ENCODE results near the gene DEF6. TPM values are rescaled to one million over a fixed set of nuclear protein-coding genes. Genes with fewer than 3 reads are reported as not detected.

The DEF6 gene
- total and polyA plus RNA-seq, 2 donors from 2014 or later: 2.7 to 16.3 TPM

- H3K27me3 ChIP-seq (ENCODE audit: control insufficient read depth, insufficient read depth, low read length): no peaks in the 10 kb centered on the region
- no peak overlapping the region for H3K27ac ChIP-seq (ENCODE audit: low read depth in 2 of 2, low read length in 2 of 2)
- no peak for FAIRE-seq
- H3K36me3 ChIP-seq (ENCODE audit: control insufficient read depth in 2 of 3, insufficient read depth in 3 of 3, low read length in 3 of 3): peaks cover 0 to under 1% (median 0%) of the 10 kb centered on the region in 3 donors
- intact Hi-C loops (cut with DNase I): no loop called here
- H3K4me3 ChIP-seq (ENCODE audit: low read length in 3 of 3): no peak overlapping the region
- peak in 3 of 5 donors; percentile 21 to 87 (median 36) for DNase-seq
- H3K9me3 ChIP-seq (ENCODE audit: control insufficient read depth in 2 of 3, insufficient read depth in 1 of 3, low read length in 3 of 3): no peaks in the 10 kb centered on the region
- H3K4me1 ChIP-seq (ENCODE audit: control insufficient read depth in 2 of 3, insufficient read depth in 2 of 3, low read depth in 1 of 3, low read length in 3 of 3): peaks cover 0 to 27% (median 16%) of the 10 kb centered on the region in 3 donors
- TF ChIP-seq CTCF (IDR thresholded peaks at IDR 0.05; ENCODE audit: borderline replicate concordance, extremely low read depth, insufficient read depth): no peak
- H3K9ac ChIP-seq (ENCODE audit: low read length in 3 of 3): no peak overlapping the region
Measured at GRCh38 chr6:35359744-35360348, 62.2 kb downstream of the DEF6 start.

GRCh38 chr6:35360349-35361138, 62.9 kb downstream of the DEF6 start:
- H3K27me3 ChIP-seq (ENCODE audit: control insufficient read depth, insufficient read depth, low read length): no peaks in the 10 kb centered on the region
- TF ChIP-seq CTCF (IDR thresholded peaks at IDR 0.05; ENCODE audit: borderline replicate concordance, extremely low read depth, insufficient read depth): no peak
- peak in 2 of 5 donors; percentile 22 for DNase-seq
- intact Hi-C loops (cut with DNase I): no loop called here
- peaks cover 0 to 27% (median 16%) of the 10 kb centered on the region in 3 donors for H3K4me1 ChIP-seq (ENCODE audit: control insufficient read depth in 2 of 3, insufficient read depth in 2 of 3, low read depth in 1 of 3, low read length in 3 of 3)
- peak overlapping the region in 1 of 2 donors; percentile 28 for H3K27ac ChIP-seq (ENCODE audit: low read depth in 2 of 2, low read length in 2 of 2)
- no peak overlapping the region for H3K9ac ChIP-seq (ENCODE audit: low read length in 3 of 3)
- H3K4me3 ChIP-seq (ENCODE audit: low read length in 3 of 3): no peak overlapping the region
- FAIRE-seq: no peak
- no peaks in the 10 kb centered on the region for H3K36me3 ChIP-seq (ENCODE audit: control insufficient read depth in 2 of 3, insufficient read depth in 3 of 3, low read length in 3 of 3)
- no peaks in the 10 kb centered on the region for H3K9me3 ChIP-seq (ENCODE audit: control insufficient read depth in 2 of 3, insufficient read depth in 1 of 3, low read length in 3 of 3)

- Histone ChIP-seq H3K27ac (ENCODE audit: low read depth in 2 of 2, low read length in 2 of 2) (no peak overlapping the region), H3K4me3 (ENCODE audit: low read length in 3 of 3) (no peak overlapping the region), H3K27me3 (ENCODE audit: control insufficient read depth, insufficient read depth, low read length) (no peaks in the 10 kb centered on the region), H3K9ac (ENCODE audit: low read length in 3 of 3) (no peak overlapping the region), H3K4me1 (ENCODE audit: control insufficient read depth in 2 of 3, insufficient read depth in 2 of 3, low read depth in 1 of 3, low read length in 3 of 3) (peaks cover 0 to 27% (median 16%) of the 10 kb centered on the region in 3 donors), H3K9me3 (ENCODE audit: control insufficient read depth in 2 of 3, insufficient read depth in 1 of 3, low read length in 3 of 3) (no peaks in the 10 kb centered on the region), H3K36me3 (ENCODE audit: control insufficient read depth in 2 of 3, insufficient read depth in 3 of 3, low read length in 3 of 3) (no peaks in the 10 kb centered on the region)
- DNase-seq (no peak), FAIRE-seq (no peak)
- no peak for TF ChIP-seq CTCF (IDR thresholded peaks at IDR 0.05; ENCODE audit: borderline replicate concordance, extremely low read depth, insufficient read depth)
- intact Hi-C loops (cut with DNase I): no loop called here
Measured at GRCh38 chr6:35362200-35362599, 64.6 kb downstream of the DEF6 start.
